ENCODE data around the gene FGF1.

FGF1 gene

GRCh38 chr5:142685418-142686209 lies at the start of gene FGF1:
Gene FGF1 (minus strand): TSS chr5:142686090. CDS start chr5:142614127, 71,963 bp downstream.
- Histone ChIP-seq H3K27ac (ENCODE audit: low read depth, low read length) (peak within 1 kb of the TSS; percentile 1; the same call in 1 of the 2 replicates), H3K9ac (ENCODE audit: low read length) (peak within 1 kb of the TSS; percentile 5), H3K9me3 (ENCODE audit: control insufficient read depth, insufficient read depth, low read depth, low read length) (no peaks in the 10 kb centered on the region), H3K4me1 (ENCODE audit: control insufficient read depth, insufficient read depth, low read length) (peaks cover 53% of the 10 kb centered on the region), H3K4me3 (ENCODE audit: low read depth, low read length) (no peak within 1 kb of the TSS), H3K27me3 (ENCODE audit: control insufficient read depth, insufficient read depth, low read length) (no peaks in the 10 kb centered on the region), H3K36me3 (ENCODE audit: control insufficient read depth, insufficient read depth, low read length) (no peaks in the 10 kb centered on the region)

DNA sequence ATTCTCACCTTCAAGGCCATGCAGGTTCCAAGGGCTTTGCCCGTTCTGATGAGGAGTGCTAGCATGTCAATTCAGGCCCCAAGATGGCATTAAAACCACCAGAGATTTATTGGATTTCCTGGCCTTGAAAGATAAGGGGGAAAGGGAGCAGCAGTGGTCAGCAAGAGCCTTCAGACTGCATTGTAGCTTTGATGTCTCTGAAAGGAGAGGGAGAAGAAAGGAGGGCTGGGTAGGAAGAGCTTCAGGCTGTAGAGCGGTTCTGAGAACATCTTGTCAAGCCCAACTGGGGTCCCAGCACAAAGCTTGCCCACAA lies 41.8 kb upstream of the FGF1 start:
- Histone ChIP-seq H3K4me1 (ENCODE audit: control insufficient read depth, insufficient read depth, low read length) (no peaks in the 10 kb centered on the region), H3K9ac (ENCODE audit: low read length) (no peak overlapping the region), H3K9me3 (ENCODE audit: control insufficient read depth, insufficient read depth, low read depth, low read length) (no peaks in the 10 kb centered on the region), H3K4me3 (ENCODE audit: low read depth, low read length) (no peak overlapping the region), H3K36me3 (ENCODE audit: control insufficient read depth, insufficient read depth, low read length) (no peaks in the 10 kb centered on the region), H3K27me3 (ENCODE audit: control insufficient read depth, insufficient read depth, low read length) (no peaks in the 10 kb centered on the region), H3K27ac (ENCODE audit: low read depth, low read length) (no peak overlapping the region)

DNA sequence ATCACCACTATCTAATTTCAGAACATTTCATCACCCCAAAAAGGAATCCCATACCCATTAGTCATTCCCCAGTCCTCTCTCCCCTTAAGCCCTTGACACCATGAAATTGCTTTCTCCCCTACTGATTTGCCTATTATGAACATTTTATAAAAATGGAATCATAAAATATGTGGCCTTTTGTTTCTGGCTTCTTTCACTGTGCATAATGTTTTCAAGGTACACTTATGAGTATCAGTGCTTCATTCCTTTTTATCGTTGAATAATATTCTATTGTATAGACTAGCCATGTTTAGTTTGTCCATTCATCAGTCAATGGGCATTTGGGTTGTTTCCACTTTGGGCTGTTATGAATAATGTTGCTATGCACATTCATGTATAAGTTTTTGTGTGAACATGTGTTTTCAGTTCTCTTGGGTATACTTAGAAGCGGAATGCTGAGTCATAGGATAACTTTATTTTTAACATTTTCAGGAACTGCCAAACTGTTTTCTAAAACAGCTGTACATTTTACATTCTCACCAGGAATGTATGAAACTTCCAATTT lies 40.4 kb upstream of the FGF1 start:
- H3K9ac ChIP-seq (ENCODE audit: low read length), result no peak overlapping the region
- H3K27me3 ChIP-seq (ENCODE audit: control insufficient read depth, insufficient read depth, low read length), result no peaks in the 10 kb centered on the region
- no peaks in the 10 kb centered on the region for H3K9me3 ChIP-seq (ENCODE audit: control insufficient read depth, insufficient read depth, low read depth, low read length)
- H3K4me1 ChIP-seq (ENCODE audit: control insufficient read depth, insufficient read depth, low read length), result no peaks in the 10 kb centered on the region
- H3K36me3 ChIP-seq (ENCODE audit: control insufficient read depth, insufficient read depth, low read length), result no peaks in the 10 kb centered on the region
- H3K4me3 ChIP-seq (ENCODE audit: low read depth, low read length), result no peak overlapping the region
- H3K27ac ChIP-seq (ENCODE audit: low read depth, low read length), result no peak overlapping the region

GRCh38 chr5:142725231-142726187 lies 39.6 kb upstream of the FGF1 start:
- no peak overlapping the region for H3K9ac ChIP-seq (ENCODE audit: low read length)
- no peak overlapping the region for H3K4me3 ChIP-seq (ENCODE audit: low read depth, low read length)
- no peak overlapping the region for H3K27ac ChIP-seq (ENCODE audit: low read depth, low read length)
- no peaks in the 10 kb centered on the region for H3K27me3 ChIP-seq (ENCODE audit: control insufficient read depth, insufficient read depth, low read length)
- no peaks in the 10 kb centered on the region for H3K36me3 ChIP-seq (ENCODE audit: control insufficient read depth, insufficient read depth, low read length)
- H3K9me3 ChIP-seq (ENCODE audit: control insufficient read depth, insufficient read depth, low read depth, low read length), result no peaks in the 10 kb centered on the region
- no peaks in the 10 kb centered on the region for H3K4me1 ChIP-seq (ENCODE audit: control insufficient read depth, insufficient read depth, low read length)

- no peak overlapping the region for H3K4me3 ChIP-seq (ENCODE audit: low read depth, low read length)
- H3K9ac ChIP-seq (ENCODE audit: low read length), result no peak overlapping the region
- H3K4me1 ChIP-seq (ENCODE audit: control insufficient read depth, insufficient read depth, low read length), result no peaks in the 10 kb centered on the region
- no peak overlapping the region for H3K27ac ChIP-seq (ENCODE audit: low read depth, low read length)
- no peaks in the 10 kb centered on the region for H3K36me3 ChIP-seq (ENCODE audit: control insufficient read depth, insufficient read depth, low read length)
- H3K9me3 ChIP-seq (ENCODE audit: control insufficient read depth, insufficient read depth, low read depth, low read length), result no peaks in the 10 kb centered on the region
- no peaks in the 10 kb centered on the region for H3K27me3 ChIP-seq (ENCODE audit: control insufficient read depth, insufficient read depth, low read length)
These were observed 38.9 kb upstream of the FGF1 start for GRCh38 chr5:142724821-142725220.

- Histone ChIP-seq H3K4me3 (ENCODE audit: low read depth, low read length) (no peak overlapping the region), H3K27me3 (ENCODE audit: control insufficient read depth, insufficient read depth, low read length) (no peaks in the 10 kb centered on the region), H3K9ac (ENCODE audit: low read length) (no peak overlapping the region), H3K27ac (ENCODE audit: low read depth, low read length) (no peak overlapping the region), H3K4me1 (ENCODE audit: control insufficient read depth, insufficient read depth, low read length) (peaks cover 8% of the 10 kb centered on the region), H3K9me3 (ENCODE audit: control insufficient read depth, insufficient read depth, low read depth, low read length) (no peaks in the 10 kb centered on the region), H3K36me3 (ENCODE audit: control insufficient read depth, insufficient read depth, low read length) (no peaks in the 10 kb centered on the region)
These were observed 37.0 kb upstream of the FGF1 start for GRCh38 chr5:142722896-142723295.

DNA sequence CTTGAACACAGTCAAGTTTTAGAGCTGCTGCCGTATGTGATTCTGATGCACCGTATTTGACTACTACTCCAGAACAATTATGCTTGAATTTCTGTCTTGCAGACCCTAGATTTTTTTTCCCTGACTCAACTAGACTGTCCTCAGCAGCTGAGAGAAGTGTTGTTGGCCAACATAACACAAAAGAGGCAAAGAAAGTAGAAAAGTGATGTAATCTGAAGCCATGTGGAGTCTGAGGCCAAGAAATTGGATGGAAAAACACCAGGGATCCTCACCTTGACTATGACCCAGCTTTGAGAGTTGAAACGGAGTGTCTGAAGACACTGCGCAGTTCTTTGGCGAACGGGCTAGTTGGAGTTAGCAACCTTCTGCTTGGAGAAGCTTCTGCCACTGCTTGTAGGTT lies 36.3 kb upstream of the FGF1 start:
- Histone ChIP-seq H3K9ac (ENCODE audit: low read length) (no peak overlapping the region), H3K4me1 (ENCODE audit: control insufficient read depth, insufficient read depth, low read length) (peaks cover 16% of the 10 kb centered on the region), H3K36me3 (ENCODE audit: control insufficient read depth, insufficient read depth, low read length) (no peaks in the 10 kb centered on the region), H3K9me3 (ENCODE audit: control insufficient read depth, insufficient read depth, low read depth, low read length) (no peaks in the 10 kb centered on the region), H3K27me3 (ENCODE audit: control insufficient read depth, insufficient read depth, low read length) (no peaks in the 10 kb centered on the region), H3K27ac (ENCODE audit: low read depth, low read length) (no peak overlapping the region), H3K4me3 (ENCODE audit: low read depth, low read length) (no peak overlapping the region)

DNA sequence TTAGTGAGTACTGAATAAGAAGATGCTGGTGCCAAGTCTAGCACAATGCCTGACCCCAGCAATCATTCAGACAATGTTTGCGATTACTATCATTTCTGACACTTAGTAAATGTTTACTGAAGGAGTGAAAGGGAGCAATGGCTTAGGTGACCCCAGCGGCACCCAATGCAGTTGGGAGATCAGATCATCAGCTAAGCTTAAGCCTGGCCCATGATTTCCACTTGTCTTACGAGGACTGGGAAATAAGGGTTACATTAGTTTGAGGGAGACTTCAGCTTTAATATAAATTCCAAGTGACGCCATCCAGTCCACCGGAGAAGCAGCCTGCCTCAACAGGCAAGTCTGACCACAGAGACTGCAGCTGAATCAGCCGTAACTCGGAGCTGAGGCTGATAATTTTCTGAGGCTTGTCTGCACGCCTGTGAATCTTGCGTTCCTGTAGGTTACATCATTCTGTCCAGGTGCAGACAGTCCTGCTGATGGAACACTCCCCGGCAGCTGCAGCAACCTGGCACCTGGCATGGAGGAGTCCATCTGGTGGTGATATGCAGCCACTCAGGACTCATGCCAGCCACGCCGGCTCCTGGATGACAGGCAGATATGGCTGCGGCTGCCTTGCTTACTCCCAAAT lies 34.9 kb upstream of the FGF1 start:
- no peaks in the 10 kb centered on the region for H3K27me3 ChIP-seq (ENCODE audit: control insufficient read depth, insufficient read depth, low read length)
- no peak overlapping the region for H3K9ac ChIP-seq (ENCODE audit: low read length)
- H3K4me1 ChIP-seq (ENCODE audit: control insufficient read depth, insufficient read depth, low read length), result peaks cover 22% of the 10 kb centered on the region
- H3K27ac ChIP-seq (ENCODE audit: low read depth, low read length), result no peak overlapping the region
- H3K4me3 ChIP-seq (ENCODE audit: low read depth, low read length), result no peak overlapping the region
- H3K36me3 ChIP-seq (ENCODE audit: control insufficient read depth, insufficient read depth, low read length), result no peaks in the 10 kb centered on the region
- no peaks in the 10 kb centered on the region for H3K9me3 ChIP-seq (ENCODE audit: control insufficient read depth, insufficient read depth, low read depth, low read length)

GRCh38 chr5:142719836-142720370 lies 34.0 kb upstream of the FGF1 start:
- H3K27me3 ChIP-seq (ENCODE audit: control insufficient read depth, insufficient read depth, low read length), result no peaks in the 10 kb centered on the region
- H3K27ac ChIP-seq (ENCODE audit: low read depth, low read length), result no peak overlapping the region
- H3K9ac ChIP-seq (ENCODE audit: low read length), result no peak overlapping the region
- H3K4me3 ChIP-seq (ENCODE audit: low read depth, low read length), result no peak overlapping the region
- no peaks in the 10 kb centered on the region for H3K36me3 ChIP-seq (ENCODE audit: control insufficient read depth, insufficient read depth, low read length)
- H3K9me3 ChIP-seq (ENCODE audit: control insufficient read depth, insufficient read depth, low read depth, low read length), result no peaks in the 10 kb centered on the region
- H3K4me1 ChIP-seq (ENCODE audit: control insufficient read depth, insufficient read depth, low read length), result peaks cover 22% of the 10 kb centered on the region

DNA sequence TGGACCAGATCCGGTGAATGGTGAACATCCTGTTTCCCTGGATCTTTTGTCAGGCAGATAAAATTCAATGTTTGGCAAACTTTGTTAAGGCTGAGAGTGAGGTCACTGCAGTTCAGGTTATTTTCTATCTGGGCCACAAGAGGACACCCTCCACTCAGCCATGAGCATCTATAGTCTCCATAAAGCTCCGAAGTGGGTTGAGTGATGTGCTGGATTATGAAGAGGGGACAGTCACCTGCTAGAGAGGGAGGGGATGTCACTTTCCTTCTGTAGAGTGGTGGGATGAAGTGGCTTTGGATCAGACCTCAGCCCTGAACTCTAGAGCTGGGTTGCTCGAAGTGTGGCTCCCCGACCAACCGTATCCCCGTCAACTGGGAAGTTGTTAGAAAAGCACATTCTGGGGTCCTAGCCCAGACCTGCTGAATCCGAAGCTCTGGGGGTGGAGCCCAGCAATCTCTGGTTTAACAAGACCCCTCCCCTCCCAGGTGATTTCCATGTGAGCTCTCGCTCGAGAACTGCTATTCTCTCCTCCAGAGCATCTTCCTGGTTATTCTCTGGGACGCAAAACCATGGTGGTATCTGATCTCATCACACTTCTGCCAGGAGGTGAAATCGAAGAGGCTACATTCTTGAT lies 31.8 kb upstream of the FGF1 start:
- H3K9me3 ChIP-seq (ENCODE audit: control insufficient read depth, insufficient read depth, low read depth, low read length), result no peaks in the 10 kb centered on the region
- H3K36me3 ChIP-seq (ENCODE audit: control insufficient read depth, insufficient read depth, low read length), result no peaks in the 10 kb centered on the region
- H3K9ac ChIP-seq (ENCODE audit: low read length), result no peak overlapping the region
- H3K4me1 ChIP-seq (ENCODE audit: control insufficient read depth, insufficient read depth, low read length), result peaks cover 28% of the 10 kb centered on the region
- no peak overlapping the region for H3K4me3 ChIP-seq (ENCODE audit: low read depth, low read length)
- H3K27ac ChIP-seq (ENCODE audit: low read depth, low read length), result no peak overlapping the region
- H3K27me3 ChIP-seq (ENCODE audit: control insufficient read depth, insufficient read depth, low read length), result no peaks in the 10 kb centered on the region
